HUDEP-2 (cell line): ENCODE results near the gene SSBP3.
"Not testable (repeated sequence)": the region's sequence is repeated elsewhere in the genome, so short reads cannot be mapped to it uniquely, and the experiment has no call there.

ENCODE experiments used
- DNase-seq, 76 experiments: peaks; one replicate each; lab custom pipeline; 2025; ENCODE audit not compliant: unreplicated experiment in 76 of 76; lab: John Stamatoyannopoulos, UW

The SSBP3 gene

DNA sequence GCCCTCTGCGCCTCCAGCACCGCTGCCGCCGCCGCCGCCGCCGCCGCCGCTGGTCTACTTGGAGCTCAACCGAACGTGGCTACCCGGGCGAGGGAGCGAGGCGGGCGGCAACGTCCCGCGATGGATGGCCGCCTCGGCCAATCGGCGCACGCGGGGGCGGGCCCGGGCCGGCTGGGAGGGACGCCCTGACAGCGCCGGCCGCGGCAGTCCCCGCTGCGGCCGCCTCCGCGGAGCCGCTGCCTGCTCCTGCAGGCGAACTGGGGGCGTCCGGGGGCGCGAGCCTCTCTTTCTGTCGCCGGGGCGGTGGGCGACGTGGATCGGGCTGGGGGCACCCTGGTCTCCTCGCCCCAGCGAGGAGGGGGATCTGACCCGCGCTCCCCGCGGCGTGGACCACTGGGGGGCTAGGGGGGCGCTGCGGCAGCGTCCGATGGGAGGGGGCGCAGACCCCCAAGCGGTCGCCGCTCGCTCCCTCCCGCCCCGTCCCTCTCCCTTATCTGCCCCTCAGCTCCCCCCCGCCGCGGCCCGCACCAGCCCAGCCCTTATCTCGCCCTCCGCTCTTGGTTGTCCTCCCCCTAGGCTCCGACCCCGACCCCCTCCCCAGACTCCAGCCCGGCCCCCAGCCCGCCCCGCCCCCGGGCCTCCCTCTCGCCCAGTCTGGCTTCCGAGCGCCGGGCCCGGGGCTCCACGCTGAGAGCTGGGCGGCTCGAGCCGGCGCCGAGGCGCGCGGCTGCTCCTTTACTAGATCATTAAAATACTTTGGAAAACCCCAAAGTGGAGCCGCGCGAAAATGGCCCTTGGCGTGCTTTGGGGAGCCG lies at the start of gene SSBP3:
Gene SSBP3 (minus strand): TSS at position 56 of the 815 bp plus-strand sequence.
- DNase-seq: peak in 74 of 76 experiments; percentile 28 to 91 (median 82)

DNA sequence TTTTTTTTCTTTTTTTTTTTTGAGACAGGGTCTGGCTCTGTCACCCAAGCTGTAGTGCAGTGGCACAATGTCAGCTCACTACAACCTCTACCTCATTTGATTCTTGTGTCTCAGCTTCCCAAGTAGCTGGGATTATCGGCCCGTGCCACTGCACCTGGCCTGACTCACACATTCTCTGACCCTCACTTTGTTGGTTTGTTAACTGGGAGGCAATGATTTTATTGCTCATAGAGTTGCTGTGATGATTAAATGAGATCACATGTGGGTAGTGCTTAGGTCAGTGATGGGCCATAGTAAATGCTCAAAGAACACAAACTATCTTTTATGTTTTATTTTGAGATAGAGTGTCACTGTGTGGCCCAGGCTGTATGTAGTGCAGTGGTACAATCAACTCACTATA lies 47.3 kb upstream of the SSBP3 start:
- DNase-seq: no peak

DNA sequence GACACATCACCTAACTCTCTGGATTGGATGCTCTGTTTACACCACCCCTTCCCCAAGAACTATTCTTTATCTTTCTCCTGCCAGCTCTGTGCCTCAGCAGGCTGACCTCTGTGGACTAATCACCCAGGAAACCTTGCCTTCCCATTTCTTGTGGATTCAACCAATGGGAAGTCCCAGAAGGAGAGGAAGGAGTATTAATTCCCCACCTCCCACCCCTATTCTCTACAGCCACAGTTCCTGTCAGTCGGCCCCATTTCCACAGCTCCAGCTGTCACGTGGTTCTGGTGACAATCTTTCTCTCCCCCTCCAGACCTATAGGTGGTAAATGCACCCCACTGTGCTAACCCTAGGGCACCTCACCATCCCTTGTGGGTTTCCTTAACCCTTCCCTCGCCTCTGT lies 46.8 kb upstream of the SSBP3 start:
- DNase-seq: no peak

DNA sequence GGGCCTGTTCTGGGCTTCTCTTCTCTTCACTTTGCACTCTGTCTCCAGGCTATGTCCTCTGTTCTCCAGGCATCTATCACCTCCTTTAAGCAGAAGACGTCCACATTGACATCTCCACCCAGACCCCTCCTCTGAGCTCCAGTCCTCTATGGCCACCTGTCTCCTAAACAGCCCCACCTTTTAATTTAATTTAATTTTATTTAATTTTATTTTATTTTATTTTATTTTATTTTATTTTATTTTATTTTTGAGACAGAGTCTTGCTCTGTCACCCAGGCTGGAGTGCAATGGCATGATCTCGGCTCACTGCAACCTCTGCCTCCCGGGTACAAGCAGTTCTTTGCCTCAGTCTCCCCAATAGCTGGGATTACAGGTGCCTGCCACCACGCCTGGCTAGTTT lies 43.2 kb upstream of the SSBP3 start:
- DNase-seq: not testable (repeated sequence)

DNA sequence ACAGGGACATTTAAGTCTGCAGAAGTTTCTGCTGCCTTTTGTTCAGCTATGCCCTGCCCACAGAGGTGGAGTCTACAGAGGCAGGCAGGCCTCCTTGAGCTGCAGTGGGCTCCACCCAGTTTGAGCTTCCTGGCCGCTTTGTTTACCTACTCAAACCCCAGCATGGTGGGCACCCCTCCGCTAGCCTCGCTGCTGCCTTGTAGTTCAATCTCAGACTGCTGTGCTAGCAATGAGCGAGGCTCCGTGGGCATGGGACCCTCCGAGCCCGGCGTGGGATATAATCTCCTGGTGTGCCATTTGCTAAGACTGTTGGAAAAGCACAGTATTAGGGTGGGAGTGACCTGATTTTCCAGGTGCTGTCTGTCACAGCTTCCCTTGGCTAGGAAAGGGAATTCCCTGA lies 42.6 kb upstream of the SSBP3 start:
- not testable (repeated sequence) for DNase-seq

DNA sequence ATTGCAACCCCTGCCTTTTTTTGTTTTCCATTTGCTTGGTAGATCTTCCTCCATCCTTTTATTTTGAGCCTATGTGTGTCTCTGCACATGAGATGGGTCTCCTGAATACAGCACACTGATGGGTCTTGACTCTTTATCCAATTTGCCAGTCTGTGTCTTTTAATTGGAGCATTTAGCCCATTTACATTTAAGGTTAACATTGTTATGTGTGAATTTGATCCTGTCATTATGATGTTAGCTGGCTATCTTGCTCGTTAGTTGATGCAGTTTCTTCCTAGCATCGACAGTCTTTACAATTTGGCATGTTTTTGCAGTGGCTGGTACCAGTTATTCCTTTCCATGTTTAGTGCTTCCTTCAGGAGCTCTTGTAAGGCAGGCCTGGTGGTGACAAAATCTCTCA lies 40.9 kb upstream of the SSBP3 start:
- DNase-seq: not testable (repeated sequence)

DNA sequence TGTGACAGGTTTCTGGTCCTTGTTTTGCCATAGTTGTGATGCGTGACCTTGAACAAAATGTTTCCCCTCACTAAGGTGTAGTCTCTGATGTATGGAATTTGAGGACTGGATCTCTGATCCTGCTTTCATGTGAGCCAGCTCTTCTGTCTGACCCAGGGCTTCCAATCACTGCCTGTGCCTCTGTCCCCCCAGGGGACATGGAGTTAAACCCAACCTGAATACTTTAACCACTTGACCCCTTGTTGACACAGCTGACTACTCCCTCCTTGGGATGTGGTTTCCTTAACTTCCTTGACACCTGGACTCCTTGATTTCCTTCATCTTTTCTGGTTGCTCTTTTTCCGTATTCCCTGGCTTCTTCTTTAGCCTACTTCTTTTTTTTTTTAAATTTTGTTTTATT lies 36.0 kb upstream of the SSBP3 start:
- no peak for DNase-seq

DNA sequence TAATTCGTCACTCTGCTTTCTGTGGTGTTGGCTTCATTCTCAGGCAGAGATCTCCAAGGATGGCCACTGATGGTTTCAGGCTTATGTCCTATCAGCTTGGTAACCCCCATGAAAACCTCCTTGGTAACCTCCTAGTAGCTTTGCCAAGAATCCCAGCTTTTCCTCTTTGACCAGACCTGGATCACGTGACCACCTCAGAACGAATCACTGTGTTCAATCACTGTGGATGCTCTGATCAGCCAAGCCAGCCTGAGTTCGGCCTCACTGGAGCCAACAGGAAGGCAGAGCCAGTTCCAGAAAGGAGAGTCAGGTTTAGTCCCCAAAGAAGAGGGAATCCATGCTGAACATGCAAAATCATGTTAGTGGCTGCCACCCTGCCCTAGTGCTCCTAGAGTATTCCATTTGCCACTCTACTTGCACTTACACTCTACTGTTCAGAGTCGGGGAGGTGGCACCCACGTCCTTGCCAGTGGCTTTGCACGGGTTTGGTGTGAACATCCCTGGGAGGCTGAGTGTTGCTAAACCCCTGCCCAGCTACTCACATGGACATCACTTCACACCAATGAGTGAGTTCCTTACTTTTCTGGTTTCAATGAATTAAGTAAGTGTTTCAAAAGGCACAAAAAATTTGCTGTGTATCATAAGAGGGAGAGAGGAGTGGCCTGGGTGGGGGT lies 33.5 kb upstream of the SSBP3 start:
- DNase-seq: no peak

DNA sequence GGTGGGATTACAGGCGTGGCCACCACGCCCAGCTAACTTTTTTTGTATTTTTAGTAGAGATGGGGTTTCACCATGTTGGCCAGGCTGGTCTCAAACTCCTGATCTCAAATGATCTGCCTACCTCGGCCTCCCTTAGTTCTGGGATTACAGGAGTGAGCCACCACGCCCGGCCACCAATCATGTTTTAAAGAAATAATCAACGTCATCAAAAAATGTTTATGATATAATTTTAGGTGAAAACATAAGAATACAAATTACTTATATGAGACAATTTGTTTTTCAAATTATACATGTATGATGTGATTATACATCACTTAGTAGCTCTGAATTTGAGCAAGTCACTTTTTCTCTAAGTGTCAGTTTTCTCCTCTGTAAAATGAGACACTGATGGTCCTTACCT lies 31.6 kb upstream of the SSBP3 start:
- no peak for DNase-seq

DNA sequence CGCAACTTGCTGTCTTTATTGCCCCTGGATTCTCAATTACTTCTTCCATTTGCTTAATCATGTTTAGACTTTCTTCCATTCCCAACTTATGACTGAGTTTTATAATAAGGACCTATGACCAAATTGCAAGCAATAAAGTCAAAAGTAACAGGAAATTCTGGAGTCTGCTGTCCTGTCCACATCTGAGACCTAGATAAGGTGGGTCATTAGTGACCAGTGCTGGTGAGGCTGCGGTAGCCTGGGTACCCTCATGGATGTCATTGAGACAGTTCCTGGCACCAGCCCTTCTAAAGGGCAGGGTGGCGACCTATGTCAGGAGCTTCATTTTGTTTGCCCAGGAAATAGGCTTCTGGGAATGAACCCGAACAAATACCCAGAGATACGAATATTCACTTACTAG lies 30.6 kb upstream of the SSBP3 start:
- no peak for DNase-seq

DNA sequence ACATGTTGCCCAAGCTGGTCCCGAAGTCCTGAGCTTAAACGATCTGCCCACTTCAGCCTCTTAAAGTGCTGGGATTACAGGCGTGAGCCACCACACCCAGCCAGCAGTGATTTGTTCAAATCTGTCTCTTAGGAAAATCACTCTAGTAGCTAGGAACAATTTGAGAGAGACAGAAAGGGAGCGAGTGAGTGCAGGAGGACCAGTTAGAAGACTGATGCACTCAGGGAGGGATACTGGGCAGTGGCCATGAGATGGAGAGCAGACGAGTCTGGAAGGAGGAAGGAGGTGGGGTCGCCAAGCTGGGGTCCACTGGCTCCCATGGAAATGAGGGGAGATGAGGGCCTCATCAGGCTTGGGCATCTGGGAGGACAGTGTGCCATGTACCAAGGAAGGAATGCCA lies 23.6 kb upstream of the SSBP3 start:
- no peak for DNase-seq

DNA sequence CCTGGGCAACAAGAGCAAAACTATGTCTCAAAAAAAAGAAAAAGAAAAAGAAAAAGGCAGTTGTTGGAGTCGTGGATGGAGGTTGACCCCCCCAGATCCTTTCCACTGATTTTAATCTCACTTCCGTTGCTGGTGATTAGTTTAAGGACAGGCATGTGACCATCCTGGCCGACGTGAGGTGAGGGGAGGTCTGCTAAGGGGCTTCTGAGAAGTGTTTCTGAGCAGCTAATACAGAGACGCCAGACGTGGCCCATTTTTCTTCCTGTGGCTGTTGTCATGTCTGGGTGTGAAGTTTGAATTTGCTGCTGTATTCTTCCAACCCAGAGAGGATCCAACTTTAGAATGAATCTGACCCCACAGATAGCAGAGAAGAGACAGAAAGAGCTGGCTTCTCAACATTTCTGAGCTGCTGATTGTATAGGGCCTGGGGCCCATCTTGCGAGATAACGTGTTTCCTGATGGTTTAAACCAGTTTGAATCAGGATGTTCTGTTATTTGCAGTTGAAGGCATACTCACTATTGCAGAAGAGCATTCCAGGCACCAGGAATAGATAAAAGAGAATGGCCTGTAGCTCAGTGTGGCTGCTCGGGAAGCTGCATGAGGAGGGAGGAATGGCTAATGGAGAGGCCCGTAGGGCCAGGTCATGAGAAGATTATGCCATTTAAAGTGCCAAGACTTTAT lies 22.8 kb upstream of the SSBP3 start:
- DNase-seq: no peak

DNA sequence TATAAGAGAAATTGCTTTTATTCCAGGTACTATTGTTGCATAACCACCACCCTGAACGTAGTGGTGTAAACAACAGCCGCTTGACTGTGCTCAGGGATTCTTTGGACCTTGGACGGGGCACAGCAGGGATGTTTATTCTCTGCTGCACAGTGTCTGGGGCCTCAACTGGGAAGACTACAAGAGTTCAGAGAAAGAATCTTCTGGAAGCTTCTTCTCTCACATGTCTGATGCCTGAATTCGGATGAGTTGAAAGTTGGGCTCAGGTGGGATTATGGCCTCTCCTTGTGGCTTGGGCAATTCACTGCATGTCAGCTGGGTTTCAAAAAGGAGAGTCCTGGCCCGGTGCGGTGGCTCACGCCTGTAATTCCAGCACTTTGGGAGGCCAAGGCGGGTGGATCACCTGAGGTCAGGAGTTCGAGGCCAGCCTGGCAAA lies 19.0 kb upstream of the SSBP3 start:
- DNase-seq: no peak

DNA sequence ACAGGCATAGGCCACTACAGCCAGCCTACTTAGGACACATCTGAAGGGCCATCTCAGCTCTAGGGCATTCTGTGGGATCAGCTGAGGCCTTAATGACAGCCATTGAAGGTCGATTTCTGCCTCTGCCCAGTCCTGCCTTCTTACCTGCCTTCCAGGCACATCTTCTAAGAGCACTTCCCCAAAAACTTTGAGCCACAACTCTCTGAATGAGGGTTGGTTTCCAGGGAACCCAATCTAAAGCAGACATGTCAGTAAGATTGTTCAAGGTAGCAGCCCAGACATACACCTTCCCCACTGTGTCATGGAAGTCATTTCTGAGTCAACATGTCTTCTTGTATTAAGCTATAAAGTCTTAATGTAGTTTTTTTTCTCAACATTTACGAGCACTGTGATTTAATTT lies 18.2 kb upstream of the SSBP3 start:
- DNase-seq: no peak

DNA sequence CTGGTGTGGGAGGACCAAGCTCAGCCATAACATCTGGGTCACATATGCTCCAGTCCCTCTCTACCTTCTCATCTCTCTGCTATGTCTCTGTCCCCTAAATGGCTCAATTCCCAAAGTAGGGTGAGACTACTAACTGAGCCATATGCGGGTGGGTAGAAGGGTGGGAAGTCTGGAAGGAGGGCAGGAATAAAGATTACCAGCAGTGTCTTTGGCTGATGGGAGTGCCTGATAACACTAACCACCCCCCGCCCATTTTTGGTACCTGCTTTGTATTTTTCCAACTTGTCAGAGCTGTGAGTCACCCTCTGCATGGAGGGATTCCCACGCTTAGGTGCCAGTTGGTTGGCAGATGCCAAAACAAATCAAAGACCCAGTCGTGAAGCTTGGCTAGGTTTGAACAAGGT lies 14.9 kb upstream of the SSBP3 start:
- no peak for DNase-seq

DNA sequence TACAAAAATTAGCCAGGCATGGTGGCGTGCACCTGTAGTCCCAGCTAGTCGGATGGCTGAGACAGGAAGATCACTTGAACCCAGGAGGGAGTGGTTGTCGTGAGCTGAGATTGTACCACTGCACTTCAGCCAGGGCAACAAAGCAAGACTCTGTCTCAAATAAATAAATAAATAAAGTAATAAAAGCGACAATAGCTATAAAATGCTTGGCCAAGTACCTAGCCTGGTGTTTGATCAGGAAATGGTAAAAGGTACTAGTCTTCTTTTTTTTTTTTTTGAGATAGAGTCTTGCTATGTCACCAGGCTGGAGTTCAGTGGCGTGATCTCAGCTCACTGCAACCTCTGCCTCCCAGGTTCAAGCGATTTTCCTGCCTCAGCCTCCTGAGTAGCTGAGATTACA lies 12.4 kb upstream of the SSBP3 start:
- not testable (repeated sequence) for DNase-seq

DNA sequence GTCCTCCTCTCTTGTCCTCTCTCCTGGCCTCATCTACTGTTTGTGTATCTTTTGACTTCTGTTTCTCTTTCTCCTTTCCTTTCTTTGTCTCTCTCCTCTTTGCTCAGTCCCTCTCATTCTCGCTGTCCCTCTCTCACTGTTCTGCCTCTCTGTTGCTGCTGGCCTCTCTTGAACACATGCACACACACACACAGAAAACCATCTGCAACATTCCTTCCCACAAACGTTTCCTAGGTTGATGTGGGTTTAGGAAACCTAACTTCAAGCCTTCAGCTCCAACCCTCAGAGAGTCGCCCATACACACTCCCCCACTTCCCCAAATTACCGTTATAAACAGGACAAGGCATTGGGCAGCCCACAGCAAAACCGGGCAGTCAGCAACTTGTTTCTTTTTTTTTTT lies 10.9 kb upstream of the SSBP3 start:
- DNase-seq: no peak

DNA sequence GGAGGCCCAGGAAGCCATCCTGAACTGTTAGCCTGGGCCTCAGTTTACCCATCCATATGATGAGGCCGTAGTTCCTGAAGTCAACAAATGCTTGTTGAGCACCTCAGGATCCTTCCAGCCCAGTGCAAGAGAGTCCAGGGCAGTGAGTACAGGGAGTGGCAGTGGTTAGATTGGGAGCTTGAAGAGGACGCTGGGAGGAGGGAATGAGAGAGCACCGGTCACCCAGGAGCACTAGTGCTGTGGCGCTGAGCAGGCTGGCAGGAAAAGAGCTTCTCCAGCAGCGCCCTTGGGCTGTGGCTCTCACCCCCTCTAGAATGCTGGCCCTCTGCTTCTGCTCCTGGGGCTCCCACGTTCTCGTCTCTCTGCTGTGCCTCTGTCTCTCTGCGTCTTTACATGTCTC lies 10.2 kb upstream of the SSBP3 start:
- DNase-seq: no peak

DNA sequence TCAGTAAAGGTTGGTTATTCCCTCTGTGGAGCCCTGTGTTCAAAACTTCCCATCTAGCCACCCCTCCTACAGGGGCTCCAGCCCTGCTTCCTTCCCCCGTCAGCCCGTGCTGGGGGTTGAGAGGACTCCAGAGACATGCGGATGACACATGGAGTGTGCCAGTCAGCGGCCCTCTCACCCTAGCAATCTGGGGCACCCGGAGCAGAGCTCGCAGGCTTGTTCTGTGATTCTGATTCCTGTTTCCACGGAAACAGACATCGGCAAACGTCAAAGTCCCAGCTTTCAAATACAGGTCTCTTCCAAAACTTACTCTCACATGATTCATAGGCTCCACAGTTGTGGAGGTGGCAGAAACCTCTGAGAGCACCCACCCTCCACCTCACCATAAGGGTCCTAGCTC lies 9.8 kb upstream of the SSBP3 start:
- no peak for DNase-seq

DNA sequence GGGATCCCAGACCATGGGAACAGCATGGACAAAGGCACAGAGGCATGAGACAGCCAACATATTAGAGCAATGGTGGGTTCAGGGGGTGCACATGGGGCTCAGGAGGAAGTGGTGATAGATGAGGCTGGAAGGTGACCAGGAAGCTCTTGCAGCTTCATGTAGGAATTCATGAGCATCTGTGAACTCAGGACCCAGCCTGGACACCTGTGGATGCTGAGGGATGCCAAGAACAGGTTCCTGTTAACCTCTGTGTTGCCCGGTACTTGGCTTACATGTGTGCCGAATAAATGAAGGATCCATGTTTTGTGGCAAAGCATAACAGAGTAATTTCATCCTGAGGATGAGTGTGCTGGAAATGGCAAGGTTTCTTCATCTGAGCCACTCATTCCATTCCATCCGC lies 9.3 kb upstream of the SSBP3 start:
- no peak for DNase-seq

DNA sequence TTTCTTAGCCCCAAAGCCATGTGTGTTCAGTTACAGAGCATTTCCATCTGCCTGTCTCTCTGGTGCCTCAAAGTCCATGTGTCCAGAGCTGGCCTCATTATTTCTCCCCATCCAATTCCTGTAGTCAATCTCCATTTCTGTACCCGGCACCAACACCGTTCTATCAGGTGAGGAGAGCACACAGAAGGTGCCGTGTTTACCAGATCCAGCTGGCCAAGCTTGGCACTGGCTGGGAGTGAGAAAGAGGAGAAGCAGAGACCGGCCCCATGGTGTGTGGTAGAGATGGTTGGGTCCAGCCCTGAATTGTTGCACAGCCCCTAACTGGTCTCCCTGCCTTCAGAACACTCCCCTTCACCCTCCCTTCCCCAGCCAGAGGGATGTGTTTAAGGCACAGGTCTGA lies 7.5 kb upstream of the SSBP3 start:
- DNase-seq: no peak

DNA sequence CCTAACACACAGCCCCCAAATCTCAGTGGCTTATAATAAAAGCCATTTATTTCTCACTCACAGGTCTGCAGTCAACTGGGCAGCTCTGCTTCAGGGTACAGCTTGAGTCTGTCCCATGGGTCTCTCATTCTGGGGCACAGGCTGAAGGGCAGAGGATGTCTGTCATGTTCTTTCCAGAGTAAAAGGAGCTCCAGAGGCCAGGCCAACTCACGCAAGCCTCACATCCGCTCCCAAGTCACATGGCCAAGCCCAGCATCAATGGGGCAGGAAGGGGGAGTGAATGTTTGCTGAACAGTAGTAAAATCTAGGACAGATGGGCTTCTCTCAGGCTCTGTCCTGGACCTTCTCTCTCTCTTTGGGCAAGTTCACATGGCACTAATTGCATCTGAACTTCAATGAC lies 7.1 kb upstream of the SSBP3 start:
- DNase-seq: no peak
